Subcutaneous adipose tissue (tissue), 4 donors: Measurements from ENCODE around the gene MYH11. TPM values are rescaled to one million over a fixed set of nuclear protein-coding genes. Genes with fewer than 3 reads are reported as not detected.

Experiments used
- total RNA-seq, 4 donors: library from RNA; depleted of rRNA; stranded (reverse); fragments of >200 nt; gene quantifications; one replicate each; pipeline ENCODE4 v1.1.0, GENCODE V29; 2016
- TF ChIP-seq, protein P1 (sequence below): fragments of 450-650 bp; IDR thresholded peaks from one replicate; pipeline ENCODE4 v1.5.1; 2016; ENCODE audit warnings: low read depth, mild to moderate bottlenecking, control low read depth, antibody characterized with exemption, moderate library complexity

MYH11 gene
- total RNA-seq, 4 donors from 2014 or later, result 9.5 to 43.7 (median 23.0) TPM

- TF ChIP-seq, protein P1, sequence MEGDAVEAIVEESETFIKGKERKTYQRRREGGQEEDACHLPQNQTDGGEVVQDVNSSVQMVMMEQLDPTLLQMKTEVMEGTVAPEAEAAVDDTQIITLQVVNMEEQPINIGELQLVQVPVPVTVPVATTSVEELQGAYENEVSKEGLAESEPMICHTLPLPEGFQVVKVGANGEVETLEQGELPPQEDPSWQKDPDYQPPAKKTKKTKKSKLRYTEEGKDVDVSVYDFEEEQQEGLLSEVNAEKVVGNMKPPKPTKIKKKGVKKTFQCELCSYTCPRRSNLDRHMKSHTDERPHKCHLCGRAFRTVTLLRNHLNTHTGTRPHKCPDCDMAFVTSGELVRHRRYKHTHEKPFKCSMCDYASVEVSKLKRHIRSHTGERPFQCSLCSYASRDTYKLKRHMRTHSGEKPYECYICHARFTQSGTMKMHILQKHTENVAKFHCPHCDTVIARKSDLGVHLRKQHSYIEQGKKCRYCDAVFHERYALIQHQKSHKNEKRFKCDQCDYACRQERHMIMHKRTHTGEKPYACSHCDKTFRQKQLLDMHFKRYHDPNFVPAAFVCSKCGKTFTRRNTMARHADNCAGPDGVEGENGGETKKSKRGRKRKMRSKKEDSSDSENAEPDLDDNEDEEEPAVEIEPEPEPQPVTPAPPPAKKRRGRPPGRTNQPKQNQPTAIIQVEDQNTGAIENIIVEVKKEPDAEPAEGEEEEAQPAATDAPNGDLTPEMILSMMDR, result no peak
Observed at GRCh38 chr16:15861996-15862395, 5.2 kb upstream of the MYH11 start.

- TF ChIP-seq, protein P1, result no peak
Observed at GRCh38 chr16:15858921-15859668, 2.3 kb upstream of the MYH11 start.

- TF ChIP-seq, protein P1, result no peak
Observed at GRCh38 chr16:15857724-15858560, 1.1 kb upstream of the MYH11 start.

DNA sequence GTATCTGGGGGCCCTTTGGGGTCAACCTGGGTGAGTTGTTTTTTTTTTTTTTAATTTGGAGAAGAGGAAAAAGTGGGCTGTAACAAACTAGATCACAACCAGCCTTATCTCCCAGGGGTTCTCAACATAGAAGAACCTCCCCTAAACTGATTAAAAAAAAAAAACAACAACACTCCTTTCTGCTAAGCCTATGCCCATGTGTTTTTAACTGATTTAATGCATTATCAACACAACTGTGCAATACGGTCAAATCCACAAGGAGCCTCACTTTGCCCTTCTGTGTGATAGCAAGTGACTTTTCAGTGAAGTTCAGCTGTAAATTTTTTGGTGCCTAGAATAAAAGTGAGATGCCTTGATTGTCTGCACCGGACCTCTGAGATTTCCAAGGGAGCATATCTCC lies 646 bp downstream of the MYH11 start:
- TF ChIP-seq, protein P1, result no peak

GRCh38 chr16:15855704-15856003 lies 1.2 kb downstream of the MYH11 start:
- TF ChIP-seq, protein P1, result no peak

DNA sequence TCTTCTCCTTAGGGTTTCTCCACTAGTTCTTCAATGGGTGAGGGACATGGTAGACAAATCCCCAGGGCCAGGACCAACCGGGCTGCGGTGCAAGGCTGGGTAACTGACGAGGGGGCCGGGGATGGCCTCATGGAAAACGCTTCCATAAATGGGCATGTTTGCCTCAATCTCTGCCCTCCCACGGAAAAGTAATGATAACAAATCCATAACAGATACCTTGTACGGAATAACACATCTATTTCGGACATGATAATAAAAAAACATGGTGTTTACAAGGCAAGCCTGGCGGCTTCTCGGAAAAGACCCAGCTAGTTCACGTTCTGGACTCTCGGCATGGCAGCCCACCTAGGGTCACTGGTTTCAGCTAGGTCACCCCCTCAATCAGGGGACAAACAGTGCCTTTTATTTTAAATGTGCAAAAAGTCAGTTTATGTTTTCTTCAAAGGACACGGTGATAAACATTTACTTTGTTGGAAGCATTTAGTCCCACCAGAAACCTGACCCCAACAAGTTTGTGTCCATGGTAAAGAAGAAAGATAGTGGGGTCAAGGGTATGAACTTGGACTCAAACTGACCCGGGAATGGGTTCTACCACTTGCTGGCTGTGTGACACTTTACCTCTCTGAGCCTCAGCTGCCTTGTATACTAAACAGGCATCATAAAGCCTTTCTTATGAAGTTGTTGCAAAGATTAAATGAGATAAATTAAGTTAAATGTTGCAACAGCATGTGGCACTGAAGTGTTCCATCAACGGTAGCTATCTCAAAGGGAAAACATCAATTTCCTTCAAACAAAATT lies 1.7 kb downstream of the MYH11 start:
- TF ChIP-seq, protein P1, result no peak

- TF ChIP-seq, protein P1, result no peak
Observed at GRCh38 chr16:15854061-15854460, 2.8 kb downstream of the MYH11 start.
